Measurements from ENCODE around the gene PPP2R5B. TPM values are rescaled to one million over a fixed set of nuclear protein-coding genes. Genes with fewer than 3 reads are reported as not detected.

The PPP2R5B gene
- total RNA-seq, 1 donor from 2014 or later, result 32.9 TPM

GRCh38 chr11:64878494-64879243 is 45.8 kb upstream of the PPP2R5B start, which contains the start of gene EHD1:
EHD1 (minus strand) TSS chr11:64878621; CDS start chr11:64878464, 157 bp downstream.
- peak; percentile 45 for TF ChIP-seq CTCF (conservative IDR thresholded peaks at IDR 0.05; ENCODE audit: low read depth, low read length)
- no peak for DNase-seq (ENCODE audit: low read depth)
- H3K4me3 ChIP-seq (ENCODE audit: low read depth, low read length), result peak within 1 kb of the TSS; percentile 95

GRCh38 chr11:64879244-64879900 is 45.1 kb upstream of the PPP2R5B start:
- H3K4me3 ChIP-seq (ENCODE audit: low read depth, low read length), result peak overlapping the region; percentile 95
- TF ChIP-seq CTCF (conservative IDR thresholded peaks at IDR 0.05; ENCODE audit: low read depth, low read length), result no peak
- DNase-seq (ENCODE audit: low read depth), result no peak

- no peak for DNase-seq (ENCODE audit: low read depth)
- no peak for TF ChIP-seq CTCF (conservative IDR thresholded peaks at IDR 0.05; ENCODE audit: low read depth, low read length)
- no peak overlapping the region for H3K4me3 ChIP-seq (ENCODE audit: low read depth, low read length)
These were observed 44.1 kb upstream of the PPP2R5B start for GRCh38 chr11:64880240-64881001.

GRCh38 chr11:64881476-64881875 is 43.0 kb upstream of the PPP2R5B start:
- no peak overlapping the region for H3K4me3 ChIP-seq (ENCODE audit: low read depth, low read length)
- no peak for TF ChIP-seq CTCF (conservative IDR thresholded peaks at IDR 0.05; ENCODE audit: low read depth, low read length)
- no peak for DNase-seq (ENCODE audit: low read depth)

- no peak for TF ChIP-seq CTCF (conservative IDR thresholded peaks at IDR 0.05; ENCODE audit: low read depth, low read length)
- no peak overlapping the region for H3K4me3 ChIP-seq (ENCODE audit: low read depth, low read length)
- DNase-seq (ENCODE audit: low read depth), result no peak
These were observed 42.2 kb upstream of the PPP2R5B start for GRCh38 chr11:64882243-64882642.

- H3K4me3 ChIP-seq (ENCODE audit: low read depth, low read length), result no peak overlapping the region
- no peak for TF ChIP-seq CTCF (conservative IDR thresholded peaks at IDR 0.05; ENCODE audit: low read depth, low read length)
- no peak for DNase-seq (ENCODE audit: low read depth)
These were observed 40.9 kb upstream of the PPP2R5B start for GRCh38 chr11:64883575-64883974.

Measured in epithelial cell of proximal tubule (primary cell).